ENCODE data around the gene ENTPD7. TPM values are rescaled to one million over a fixed set of nuclear protein-coding genes. Genes with fewer than 3 reads are reported as not detected.

The ENTPD7 gene
- polyA plus RNA-seq, 1 donor from 2014 or later: 4.1 TPM

DNA sequence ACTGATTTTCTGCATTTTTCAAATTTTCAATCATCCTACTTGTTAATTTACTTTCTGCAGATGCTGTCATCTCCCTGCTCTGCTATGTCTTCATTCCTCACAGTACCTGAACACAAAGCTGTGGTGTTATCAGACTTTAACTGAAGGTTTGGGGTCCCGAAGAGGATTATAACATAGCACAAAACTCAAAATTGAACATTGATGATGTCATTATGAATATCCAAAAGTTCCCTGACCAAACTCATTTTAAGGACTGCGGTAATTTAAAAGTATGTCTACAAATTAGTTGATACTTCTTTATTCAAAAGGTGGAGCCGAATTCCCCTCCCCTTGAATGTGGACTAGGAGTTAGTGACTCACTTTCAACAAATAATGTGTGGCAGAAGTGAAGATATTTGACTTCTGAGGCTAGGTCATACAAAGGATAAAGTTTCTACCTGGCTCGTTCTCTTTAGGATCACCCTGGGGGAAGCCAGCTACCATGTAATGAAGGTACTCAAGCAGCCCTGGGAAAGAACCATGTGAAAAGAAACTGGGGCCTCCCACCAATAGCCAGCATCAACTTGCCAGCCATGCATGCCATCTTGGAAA, 6.4 kb upstream of the ENTPD7 start:
- H3K9me2 ChIP-seq (ENCODE audit: insufficient read depth, low read length): no peaks in the 10 kb centered on the region
- H3F3A ChIP-seq (ENCODE audit: insufficient read depth, low read length, poor library complexity, severe bottlenecking): no peaks in the 10 kb centered on the region

DNA sequence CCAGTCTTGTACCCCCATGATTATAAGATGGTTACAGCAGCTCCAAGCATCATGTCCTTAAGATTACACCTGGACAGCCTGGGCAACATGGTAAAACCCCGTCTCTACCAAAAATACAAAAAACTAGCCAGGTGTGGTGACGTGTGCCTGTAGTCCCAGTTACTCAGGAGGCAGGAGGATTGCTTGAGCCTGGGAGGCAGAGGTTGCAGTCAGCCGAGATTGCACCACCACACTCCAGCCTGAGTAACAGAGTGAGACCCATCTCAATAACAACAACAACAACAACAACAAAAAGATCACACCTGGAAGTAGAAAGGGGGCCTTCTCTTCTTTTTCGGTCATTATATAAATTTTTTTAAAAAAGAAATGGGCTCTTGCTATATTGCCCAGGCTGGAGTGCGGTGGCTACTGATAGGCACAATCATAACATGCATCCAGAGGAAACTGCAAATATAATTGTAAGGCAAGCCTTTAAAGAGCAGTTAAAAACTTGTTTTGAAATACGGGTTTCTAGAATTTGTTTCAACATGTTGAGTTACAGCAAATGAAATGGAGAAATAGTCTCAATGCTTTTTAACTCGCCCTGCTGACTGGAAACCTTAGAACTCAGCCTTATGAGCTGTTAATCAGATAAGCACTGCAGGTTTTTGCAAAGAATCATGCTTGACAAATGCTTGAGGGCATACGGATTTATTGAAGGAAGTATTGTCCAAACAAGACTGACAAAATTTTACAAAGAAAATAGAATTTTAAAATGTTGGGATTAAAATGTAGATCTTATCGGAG, 4.7 kb upstream of the ENTPD7 start:
- no peak overlapping the region for H3K27ac ChIP-seq (ENCODE audit: low read length)
- H3K9me2 ChIP-seq (ENCODE audit: insufficient read depth, low read length): no peaks in the 10 kb centered on the region
- no peaks in the 10 kb centered on the region for H3K27me3 ChIP-seq (ENCODE audit: insufficient read depth, low read depth, low read length)
- no peaks in the 10 kb centered on the region for H3F3A ChIP-seq (ENCODE audit: insufficient read depth, low read length, poor library complexity, severe bottlenecking)
- no peak overlapping the region for H3K9ac ChIP-seq (ENCODE audit: low read length)
- H2AFZ ChIP-seq (ENCODE audit: low read depth, low read length): no peak overlapping the region
- no peaks in the 10 kb centered on the region for H3K79me2 ChIP-seq (replicated peaks; ENCODE audit: insufficient read depth, low read length)
- H4K20me1 ChIP-seq (ENCODE audit: insufficient read depth): no peaks in the 10 kb centered on the region
- H3K9me3 ChIP-seq (ENCODE audit: low read length): no peaks in the 10 kb centered on the region
- H3K4me2 ChIP-seq (ENCODE audit: low read length): no peak overlapping the region
- no peaks in the 10 kb centered on the region for H3K36me3 ChIP-seq (ENCODE audit: insufficient read depth, low read length)
- H3K4me3 ChIP-seq (ENCODE audit: low read length): no peak overlapping the region
- TF ChIP-seq, protein P1, sequence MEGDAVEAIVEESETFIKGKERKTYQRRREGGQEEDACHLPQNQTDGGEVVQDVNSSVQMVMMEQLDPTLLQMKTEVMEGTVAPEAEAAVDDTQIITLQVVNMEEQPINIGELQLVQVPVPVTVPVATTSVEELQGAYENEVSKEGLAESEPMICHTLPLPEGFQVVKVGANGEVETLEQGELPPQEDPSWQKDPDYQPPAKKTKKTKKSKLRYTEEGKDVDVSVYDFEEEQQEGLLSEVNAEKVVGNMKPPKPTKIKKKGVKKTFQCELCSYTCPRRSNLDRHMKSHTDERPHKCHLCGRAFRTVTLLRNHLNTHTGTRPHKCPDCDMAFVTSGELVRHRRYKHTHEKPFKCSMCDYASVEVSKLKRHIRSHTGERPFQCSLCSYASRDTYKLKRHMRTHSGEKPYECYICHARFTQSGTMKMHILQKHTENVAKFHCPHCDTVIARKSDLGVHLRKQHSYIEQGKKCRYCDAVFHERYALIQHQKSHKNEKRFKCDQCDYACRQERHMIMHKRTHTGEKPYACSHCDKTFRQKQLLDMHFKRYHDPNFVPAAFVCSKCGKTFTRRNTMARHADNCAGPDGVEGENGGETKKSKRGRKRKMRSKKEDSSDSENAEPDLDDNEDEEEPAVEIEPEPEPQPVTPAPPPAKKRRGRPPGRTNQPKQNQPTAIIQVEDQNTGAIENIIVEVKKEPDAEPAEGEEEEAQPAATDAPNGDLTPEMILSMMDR (IDR thresholded peaks at IDR 0.05; ENCODE audit: poor library complexity, severe bottlenecking): no peak
- TF ChIP-seq RAD21 (conservative IDR thresholded peaks at IDR 0.05) (no peak), POLR2AphosphoS5 (IDR thresholded peaks at IDR 0.05) (no peak), MXI1 (conservative IDR thresholded peaks at IDR 0.05; ENCODE audit: poor library complexity, severe bottlenecking) (no peak), SMC3 (conservative IDR thresholded peaks at IDR 0.05; ENCODE audit: poor library complexity) (no peak), EZH2 (IDR thresholded peaks at IDR 0.05; ENCODE audit: borderline replicate concordance, insufficient read depth, low read length, poor library complexity, severe bottlenecking) (no peak), TAF1 (IDR thresholded peaks at IDR 0.05; ENCODE audit: low read depth) (no peak)
- TF ChIP-seq, protein P2, sequence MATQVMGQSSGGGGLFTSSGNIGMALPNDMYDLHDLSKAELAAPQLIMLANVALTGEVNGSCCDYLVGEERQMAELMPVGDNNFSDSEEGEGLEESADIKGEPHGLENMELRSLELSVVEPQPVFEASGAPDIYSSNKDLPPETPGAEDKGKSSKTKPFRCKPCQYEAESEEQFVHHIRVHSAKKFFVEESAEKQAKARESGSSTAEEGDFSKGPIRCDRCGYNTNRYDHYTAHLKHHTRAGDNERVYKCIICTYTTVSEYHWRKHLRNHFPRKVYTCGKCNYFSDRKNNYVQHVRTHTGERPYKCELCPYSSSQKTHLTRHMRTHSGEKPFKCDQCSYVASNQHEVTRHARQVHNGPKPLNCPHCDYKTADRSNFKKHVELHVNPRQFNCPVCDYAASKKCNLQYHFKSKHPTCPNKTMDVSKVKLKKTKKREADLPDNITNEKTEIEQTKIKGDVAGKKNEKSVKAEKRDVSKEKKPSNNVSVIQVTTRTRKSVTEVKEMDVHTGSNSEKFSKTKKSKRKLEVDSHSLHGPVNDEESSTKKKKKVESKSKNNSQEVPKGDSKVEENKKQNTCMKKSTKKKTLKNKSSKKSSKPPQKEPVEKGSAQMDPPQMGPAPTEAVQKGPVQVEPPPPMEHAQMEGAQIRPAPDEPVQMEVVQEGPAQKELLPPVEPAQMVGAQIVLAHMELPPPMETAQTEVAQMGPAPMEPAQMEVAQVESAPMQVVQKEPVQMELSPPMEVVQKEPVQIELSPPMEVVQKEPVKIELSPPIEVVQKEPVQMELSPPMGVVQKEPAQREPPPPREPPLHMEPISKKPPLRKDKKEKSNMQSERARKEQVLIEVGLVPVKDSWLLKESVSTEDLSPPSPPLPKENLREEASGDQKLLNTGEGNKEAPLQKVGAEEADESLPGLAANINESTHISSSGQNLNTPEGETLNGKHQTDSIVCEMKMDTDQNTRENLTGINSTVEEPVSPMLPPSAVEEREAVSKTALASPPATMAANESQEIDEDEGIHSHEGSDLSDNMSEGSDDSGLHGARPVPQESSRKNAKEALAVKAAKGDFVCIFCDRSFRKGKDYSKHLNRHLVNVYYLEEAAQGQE (IDR thresholded peaks at IDR 0.05; ENCODE audit: borderline replicate concordance): no peak

More for the DNA sequence above, 6.4 kb upstream of the ENTPD7 start:
- no peak overlapping the region for H3K9ac ChIP-seq (ENCODE audit: low read length)
- no peaks in the 10 kb centered on the region for H3K9me3 ChIP-seq (ENCODE audit: low read length)
- H3K4me2 ChIP-seq (ENCODE audit: low read length): no peak overlapping the region
- H4K20me1 ChIP-seq (ENCODE audit: insufficient read depth): no peaks in the 10 kb centered on the region
- no peak for TF ChIP-seq MXI1 (conservative IDR thresholded peaks at IDR 0.05; ENCODE audit: poor library complexity, severe bottlenecking)
- no peak for TF ChIP-seq RAD21 (conservative IDR thresholded peaks at IDR 0.05)
- no peak for TF ChIP-seq EP300 (conservative IDR thresholded peaks at IDR 0.05; ENCODE audit: poor library complexity, severe bottlenecking)
- no peak for TF ChIP-seq SMC3 (conservative IDR thresholded peaks at IDR 0.05; ENCODE audit: poor library complexity)
- no peak for TF ChIP-seq POLR2AphosphoS5 (IDR thresholded peaks at IDR 0.05)
- TF ChIP-seq, protein P2 (IDR thresholded peaks at IDR 0.05; ENCODE audit: borderline replicate concordance): no peak
- TF ChIP-seq, protein P1 (IDR thresholded peaks at IDR 0.05; ENCODE audit: poor library complexity, severe bottlenecking): no peak
- TF ChIP-seq TAF1 (IDR thresholded peaks at IDR 0.05; ENCODE audit: low read depth): no peak
- no peak for TF ChIP-seq EZH2 (IDR thresholded peaks at IDR 0.05; ENCODE audit: borderline replicate concordance, insufficient read depth, low read length, poor library complexity, severe bottlenecking)
- H3K79me2 ChIP-seq (replicated peaks; ENCODE audit: insufficient read depth, low read length): no peaks in the 10 kb centered on the region
- no peaks in the 10 kb centered on the region for H3K36me3 ChIP-seq (ENCODE audit: insufficient read depth, low read length)
- H3K4me3 ChIP-seq (ENCODE audit: low read length): no peak overlapping the region
- H3K27me3 ChIP-seq (ENCODE audit: insufficient read depth, low read depth, low read length): no peaks in the 10 kb centered on the region
- no peak overlapping the region for H2AFZ ChIP-seq (ENCODE audit: low read depth, low read length)
- no peak overlapping the region for H3K27ac ChIP-seq (ENCODE audit: low read length)

Measured in neural cell (in vitro differentiated cells).